ENCODE results near the gene ANP32B.

- no peak for TF ChIP-seq CTCF (IDR thresholded peaks at IDR 0.05)
- no peak for TF ChIP-seq EP300 (IDR thresholded peaks at IDR 0.05)
Observed at GRCh38 chr9:98043915-98044314, 60.8 kb downstream of the ANP32B start.
